Measurements from ENCODE around the gene CCDC40. TPM values are rescaled to one million over a fixed set of nuclear protein-coding genes. Genes with fewer than 3 reads are reported as not detected.

CCDC40 gene
- total RNA-seq, 4 donors from 2014 or later: 6.7 to 17.3 (median 9.4) TPM

DNA sequence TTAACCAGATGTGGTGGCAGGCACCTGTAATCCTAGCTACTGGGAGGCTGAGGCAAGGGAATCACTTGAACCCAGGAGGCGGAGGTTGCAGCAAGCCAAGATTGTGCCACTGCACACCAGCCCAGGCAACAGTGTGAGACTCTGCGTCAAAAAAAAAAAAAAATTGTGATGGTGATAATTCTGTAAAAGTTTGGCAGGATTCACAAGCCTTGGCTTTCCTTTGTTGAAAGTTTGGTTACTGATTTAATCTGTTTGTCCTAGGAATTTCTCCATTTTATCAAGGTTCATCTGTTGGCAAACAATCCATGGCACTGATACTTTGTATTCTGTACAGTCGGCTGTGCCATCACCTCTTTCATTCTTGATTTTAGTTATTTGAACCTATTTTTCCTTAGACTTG is 94.5 kb downstream of the CCDC40 start:
- Histone ChIP-seq H3K9me3 (no peaks in the 10 kb centered on the region), H3K27me3 (no peaks in the 10 kb centered on the region), H3K27ac (no peak overlapping the region), H3K36me3 (peaks cover 25% of the 10 kb centered on the region in 2 donors), H3K4me3 (replicated peaks in 1 of 3) (no peak overlapping the region), H3K4me1 (peaks cover 0 to 3% of the 10 kb centered on the region in 2 donors)
- TF ChIP-seq, protein P1, sequence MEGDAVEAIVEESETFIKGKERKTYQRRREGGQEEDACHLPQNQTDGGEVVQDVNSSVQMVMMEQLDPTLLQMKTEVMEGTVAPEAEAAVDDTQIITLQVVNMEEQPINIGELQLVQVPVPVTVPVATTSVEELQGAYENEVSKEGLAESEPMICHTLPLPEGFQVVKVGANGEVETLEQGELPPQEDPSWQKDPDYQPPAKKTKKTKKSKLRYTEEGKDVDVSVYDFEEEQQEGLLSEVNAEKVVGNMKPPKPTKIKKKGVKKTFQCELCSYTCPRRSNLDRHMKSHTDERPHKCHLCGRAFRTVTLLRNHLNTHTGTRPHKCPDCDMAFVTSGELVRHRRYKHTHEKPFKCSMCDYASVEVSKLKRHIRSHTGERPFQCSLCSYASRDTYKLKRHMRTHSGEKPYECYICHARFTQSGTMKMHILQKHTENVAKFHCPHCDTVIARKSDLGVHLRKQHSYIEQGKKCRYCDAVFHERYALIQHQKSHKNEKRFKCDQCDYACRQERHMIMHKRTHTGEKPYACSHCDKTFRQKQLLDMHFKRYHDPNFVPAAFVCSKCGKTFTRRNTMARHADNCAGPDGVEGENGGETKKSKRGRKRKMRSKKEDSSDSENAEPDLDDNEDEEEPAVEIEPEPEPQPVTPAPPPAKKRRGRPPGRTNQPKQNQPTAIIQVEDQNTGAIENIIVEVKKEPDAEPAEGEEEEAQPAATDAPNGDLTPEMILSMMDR (IDR thresholded peaks at IDR 0.05): no peak
- TF ChIP-seq POLR2A (IDR thresholded peaks at IDR 0.05): no peak
- intact Hi-C loops (cut with DNase I): no loop called here
- no peak for DNase-seq
- WGBS, 2 donors: 87 to 90% methylated on average over 3 of the region's 3 CpGs

DNA sequence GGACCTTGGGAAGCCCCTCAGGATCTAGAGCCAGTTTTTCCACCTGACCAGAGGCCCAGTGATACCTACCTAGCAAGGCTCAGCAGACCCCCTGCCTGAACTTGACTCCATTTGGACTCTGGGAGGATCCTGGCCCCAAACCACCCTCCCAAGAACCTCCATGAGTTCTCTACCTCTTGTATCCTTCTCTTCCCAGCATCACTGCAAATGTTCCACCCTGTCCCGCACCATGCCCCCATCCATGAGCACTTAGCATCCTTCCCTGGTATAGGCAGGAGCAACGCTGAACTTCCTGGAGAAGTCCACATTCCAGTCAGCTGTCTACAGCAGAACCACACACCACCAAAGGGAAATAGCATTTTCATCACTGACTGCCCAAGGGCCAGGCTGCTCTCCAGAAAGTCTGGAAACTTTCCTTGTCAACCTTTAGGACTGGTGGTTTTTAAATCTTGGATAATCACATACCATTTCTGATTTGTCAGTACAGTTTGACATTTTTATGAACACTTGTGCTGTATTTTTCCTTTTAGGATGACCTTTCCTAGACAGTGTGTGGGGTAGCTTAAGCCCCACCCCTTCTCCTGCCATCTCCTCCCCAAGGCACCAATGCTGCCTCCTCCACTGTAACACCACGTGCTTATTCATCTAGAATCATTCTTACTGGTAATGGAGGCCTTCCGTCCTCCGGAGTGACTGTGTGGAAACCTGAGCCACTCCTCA is 96.6 kb downstream of the CCDC40 start:
- H3K27ac ChIP-seq: no peak overlapping the region
- 92 to 94% methylated on average over 5 of the region's 5 CpGs for WGBS, 2 donors
- H3K27me3 ChIP-seq: no peaks in the 10 kb centered on the region
- no peaks in the 10 kb centered on the region for H3K4me1 ChIP-seq
- no peaks in the 10 kb centered on the region for H3K9me3 ChIP-seq
- no peak overlapping the region for H3K4me3 ChIP-seq (replicated peaks in 1 of 3)
- TF ChIP-seq, protein P1 (IDR thresholded peaks at IDR 0.05): no peak
- no peak for TF ChIP-seq POLR2A (IDR thresholded peaks at IDR 0.05)
- peaks cover 46% of the 10 kb centered on the region in 2 donors for H3K36me3 ChIP-seq
- intact Hi-C loops (cut with DNase I): no loop called here
- DNase-seq: no peak

DNA sequence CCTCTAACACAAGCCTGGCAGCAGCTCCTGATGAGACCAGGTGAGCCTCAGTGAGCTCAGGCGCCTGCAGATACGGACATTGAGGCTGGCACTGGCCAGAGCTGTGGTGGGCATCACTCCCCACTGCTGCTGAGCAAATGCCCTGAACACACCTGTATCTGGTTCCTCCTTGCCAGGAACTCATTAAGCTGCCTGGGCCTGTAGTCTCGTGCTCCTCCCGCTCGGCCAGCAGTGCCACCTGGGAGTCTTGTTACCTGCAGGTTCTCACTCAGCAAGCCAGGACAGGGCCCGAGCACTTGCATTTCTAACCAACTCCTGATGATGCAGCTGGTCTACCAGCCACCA is 97.2 kb downstream of the CCDC40 start:
- H3K27me3 ChIP-seq: no peaks in the 10 kb centered on the region
- intact Hi-C loops (cut with DNase I): no loop called here
- H3K4me3 ChIP-seq (replicated peaks in 1 of 3): no peak overlapping the region
- no peaks in the 10 kb centered on the region for H3K9me3 ChIP-seq
- DNase-seq: no peak
- H3K36me3 ChIP-seq: peaks cover 51 to 52% of the 10 kb centered on the region in 2 donors
- H3K27ac ChIP-seq: no peak overlapping the region
- TF ChIP-seq, protein P1 (IDR thresholded peaks at IDR 0.05): no peak
- no peak for TF ChIP-seq POLR2A (IDR thresholded peaks at IDR 0.05)
- WGBS, 2 donors: 92 to 96% methylated on average over 5 to 6 of the region's 6 CpGs
- H3K4me1 ChIP-seq: no peaks in the 10 kb centered on the region

DNA sequence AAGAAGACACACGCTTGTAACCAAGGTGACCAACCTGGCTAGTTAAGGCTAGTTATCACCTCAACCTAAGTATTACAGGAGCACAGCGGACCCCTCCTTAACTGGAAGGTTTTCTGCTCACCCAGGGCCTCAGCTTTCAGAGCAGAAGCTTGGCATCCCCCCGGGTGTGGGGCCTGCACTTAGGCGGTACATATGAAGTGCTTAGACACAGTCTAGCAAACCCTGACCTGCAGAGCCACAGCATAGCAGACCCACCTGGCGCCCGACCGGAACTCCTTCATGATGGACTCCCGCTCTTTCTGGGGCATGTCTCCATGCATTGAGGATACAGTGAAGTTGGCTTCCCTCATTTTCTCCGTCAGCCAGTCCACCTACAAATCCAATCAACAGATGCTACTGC is 100.7 kb downstream of the CCDC40 start:
- 93 to 94% methylated on average over 9 of the region's 9 CpGs for WGBS, 2 donors
- Histone ChIP-seq H3K9me3 (no peaks in the 10 kb centered on the region), H3K27me3 (no peaks in the 10 kb centered on the region), H3K4me1 (no peaks in the 10 kb centered on the region), H3K27ac (no peak overlapping the region), H3K4me3 (replicated peaks in 1 of 3) (no peak overlapping the region), H3K36me3 (peaks cover 84 to 86% of the 10 kb centered on the region in 2 donors)
- DNase-seq: no peak
- intact Hi-C loops (cut with DNase I): no loop called here
- TF ChIP-seq, protein P1 (IDR thresholded peaks at IDR 0.05): no peak
- TF ChIP-seq POLR2A (IDR thresholded peaks at IDR 0.05): no peak

DNA sequence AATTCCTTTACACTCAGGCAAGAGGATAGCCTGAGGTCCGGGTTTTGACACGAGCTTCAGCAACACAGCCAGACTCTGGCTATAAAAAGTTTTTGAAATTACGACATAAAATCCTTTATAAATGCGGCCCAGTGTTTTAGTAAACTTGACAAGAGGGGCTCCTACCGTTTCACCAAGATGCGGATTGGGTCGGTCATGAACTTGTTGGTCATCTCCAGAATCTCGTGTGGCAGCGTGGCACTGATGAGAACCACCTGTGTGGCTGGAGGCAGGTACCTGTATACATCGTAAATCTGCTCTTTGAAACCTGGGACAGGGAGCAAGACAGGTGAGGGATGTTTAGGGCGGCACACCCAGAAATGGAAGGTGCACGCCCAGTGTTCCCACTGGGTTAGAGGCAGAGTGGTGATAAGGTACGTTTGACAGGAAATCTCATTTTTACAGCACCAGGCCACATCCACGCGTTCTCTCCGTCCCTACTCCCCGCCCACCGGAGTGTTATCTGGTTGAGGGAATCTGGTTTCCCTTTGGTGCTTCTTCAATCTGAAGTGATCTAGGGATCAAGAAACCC is 102.5 kb downstream of the CCDC40 start:
- intact Hi-C loops (cut with DNase I): no loop called here
- no peak for DNase-seq

More for the DNA sequence above, 102.5 kb downstream of the CCDC40 start:
- 92 to 93% methylated on average over 18 of the region's 18 CpGs for WGBS, 2 donors
- Histone ChIP-seq H3K27ac (no peak overlapping the region), H3K4me1 (no peaks in the 10 kb centered on the region), H3K27me3 (no peaks in the 10 kb centered on the region), H3K9me3 (no peaks in the 10 kb centered on the region), H3K36me3 (peaks cover 95 to 96% of the 10 kb centered on the region in 2 donors), H3K4me3 (replicated peaks in 1 of 3) (no peak overlapping the region)
- TF ChIP-seq, protein P1 (IDR thresholded peaks at IDR 0.05): no peak
- TF ChIP-seq POLR2A (IDR thresholded peaks at IDR 0.05): no peak

Data from thyroid gland (tissue), 4 donors.